ENCODE measurements around the gene FKBP1A. TPM values are rescaled to one million over a fixed set of nuclear protein-coding genes. Genes with fewer than 3 reads are reported as not detected.
A peak's percentile ranks its signal among the peaks of the same experiment; 100 is the strongest.

FKBP1A gene
- total and polyA plus RNA-seq, 2 donors (not counting 3 experiments of a cell fraction or from before 2014, with no cell fraction given) = 968 to 1,972 TPM

GRCh38 chr20:1422753-1423152 is 29.9 kb upstream of the FKBP1A start:
- Histone ChIP-seq H3K9ac (replicated peaks; ENCODE audit: extremely low read depth, insufficient read depth, low read length) (no peak overlapping the region), H3K4me3 (replicated peaks in 1 of 3; ENCODE audit: insufficient read depth in 1 of 3, low read depth in 1 of 3, low read length in 3 of 3) (no peak overlapping the region), H3K4me2 (ENCODE audit: insufficient read depth, low read length) (no peak overlapping the region), H3K27ac (ENCODE audit: insufficient read depth, low read depth, low read length) (no peak overlapping the region), H3K27me3 (ENCODE audit: control insufficient read depth in 2 of 2, insufficient read depth in 2 of 2, low read length in 2 of 2) (no peaks in the 10 kb centered on the region), H2AFZ (ENCODE audit: low read depth, low read length) (peak overlapping the region; percentile 6), H3K79me2 (ENCODE audit: control insufficient read depth, insufficient read depth, low read length) (no peaks in the 10 kb centered on the region), H3K9me1 (replicated peaks; ENCODE audit: control insufficient read depth, extremely low read depth, insufficient read depth, low read length) (no peaks in the 10 kb centered on the region), H4K20me1 (replicated peaks; ENCODE audit: control insufficient read depth, extremely low read depth, insufficient read depth, low read length) (no peaks in the 10 kb centered on the region), H3K36me3 (ENCODE audit: control insufficient read depth in 2 of 2, extremely low read depth in 1 of 2, insufficient read depth in 2 of 2, low read length in 2 of 2) (no peaks in the 10 kb centered on the region), H3K4me1 (ENCODE audit: control insufficient read depth, extremely low read depth, insufficient read depth, low read length) (peaks cover 14% of the 10 kb centered on the region), H3K9me3 (replicated peaks; ENCODE audit: control insufficient read depth, insufficient read depth, low read length) (peaks cover 3% of the 10 kb centered on the region)
- DNase-seq (ENCODE audit: low read depth, low spot score) = no peak
- FAIRE-seq = no peak
- BruUV-seq (replicated peaks) = no TSS peak
- ChIA-PET POLR2A (no interaction called here), CTCF (no interaction called here)
- intact Hi-C loops (cut with micrococcal nuclease) (no loop called here), dilution Hi-C loops (cut with MboI; ENCODE audit: extremely low pct_ligation_motif_present, low sequenced_read_pairs) (no loop called here)
- no peak for TF ChIP-seq EZH2 (IDR thresholded peaks at IDR 0.05; ENCODE audit: borderline replicate concordance, low read depth, low read length, severe bottlenecking)
- no peak for TF ChIP-seq MYC (IDR thresholded peaks at IDR 0.05; ENCODE audit: low read depth, low read length)
- TF ChIP-seq GATA2 (IDR thresholded peaks at IDR 0.05; ENCODE audit: insufficient read depth, insufficient read length, low read depth, low read length) = no peak
- TF ChIP-seq POLR2A (IDR thresholded peaks at IDR 0.05; ENCODE audit: low read depth, low read length) = no peak
- no peak for TF ChIP-seq CTCF (IDR thresholded peaks at IDR 0.05; ENCODE audit: extremely low read depth in 1 of 2, insufficient read depth in 1 of 2, low read depth in 1 of 2, low read length in 2 of 2)
- TF ChIP-seq POLR2AphosphoS5 (IDR thresholded peaks at IDR 0.05; ENCODE audit: insufficient read depth, low read depth, low read length) = no peak
- TF ChIP-seq JUN (IDR thresholded peaks at IDR 0.05; ENCODE audit: borderline replicate concordance, insufficient read depth, insufficient read length, low read depth) = no peak
- no peak for TF ChIP-seq MAX (IDR thresholded peaks at IDR 0.05; ENCODE audit: insufficient read depth, insufficient read length)
- no peak for TF ChIP-seq FOS (IDR thresholded peaks at IDR 0.05; ENCODE audit: borderline replicate concordance, insufficient read depth, low read length)

All from endothelial cell of umbilical vein (primary cell).